PC-9 (cell line): ENCODE results near the gene INPP5A.

Source experiments
- CTCF ChIP-seq: fragments of 200-600 bp; sonication (generic); conservative IDR thresholded peaks from 2 replicates; pipeline ENCODE4 v1.6.1; 2017; ENCODE audit warnings: mixed run types, antibody characterized with exemption, mild to moderate bottlenecking, moderate library complexity
- EZH2 ChIP-seq: fragments of 200-600 bp; sonication (generic); IDR thresholded peaks from 2 replicates; pipeline ENCODE4 v1.8.0; 2017; ENCODE audit warnings: antibody characterized with exemption, low read depth

- TF ChIP-seq CTCF = no peak
- no peak for TF ChIP-seq EZH2
Measured at GRCh38 chr10:132758865-132759264, 221.3 kb downstream of the INPP5A start.
